Vagina (tissue), 2 donors: ENCODE measurements around the gene FYCO1.

Experiments used
- CTCF ChIP-seq, 3 experiments: fragments of 450-650 bp in 2 of 3; fragments of 200-600 bp in 1 of 3; sonication (generic) in 1 of 3; IDR thresholded peaks; one replicate each; pipeline ENCODE4 v1.5.1; 2017 to 2019; ENCODE audit warnings: antibody characterized with exemption in 3 of 3, mild to moderate bottlenecking in 2 of 3, moderate library complexity in 2 of 3
- POLR2A ChIP-seq, 2 donors: fragments of 450-650 bp; IDR thresholded peaks; one replicate each; pipeline ENCODE4 v1.6.1; 2017; ENCODE audit warnings: antibody characterized with exemption in 2 of 2, mild to moderate bottlenecking in 2 of 2, moderate library complexity in 2 of 2

- TF ChIP-seq POLR2A (IDR thresholded peaks at IDR 0.05) (no peak), CTCF (IDR thresholded peaks at IDR 0.05) (no peak)
Observed at GRCh38 chr3:45914362-45915058, 81.1 kb downstream of the FYCO1 start.
